ENCODE results near the gene SH3PXD2A.

- TF ChIP-seq CTCF (IDR thresholded peaks at IDR 0.05 in 4 of 5, conservative IDR thresholded peaks at IDR 0.05 in 1 of 5) (no peak), POLR2A (IDR thresholded peaks at IDR 0.05) (no peak)
Observed at GRCh38 chr10:103808780-103809179, 46.6 kb downstream of the SH3PXD2A start.

All from gastrocnemius medialis (tissue), 4 donors.